Loucy (cell line): Measurements from ENCODE around the gene SLC39A5.

Experiments used
- H2AFZ ChIP-seq: fragments of 200-600 bp; sonication (generic); 2 replicates; pipeline ENCODE4 v1.6.0; 2016; ENCODE audit warnings: antibody characterized with exemption, mild to moderate bottlenecking, low read length, moderate library complexity
- H3F3A ChIP-seq: fragments of 200-600 bp; 2 replicates; pipeline ENCODE4 v1.6.0; 2016; ENCODE audit warnings: antibody characterized with exemption, low read depth, mild to moderate bottlenecking
- H3K27me3 ChIP-seq: fragments of 200-600 bp; sonication (generic); 2 replicates; pipeline ENCODE4 v1.6.1; 2014; ENCODE audit warnings: low read length, mild to moderate bottlenecking; ENCODE audit not compliant: insufficient read depth, poor library complexity, severe bottlenecking
- H3K36me3 ChIP-seq: fragments of 200-600 bp; sonication (generic); 2 replicates; pipeline ENCODE4 v1.6.1; 2016; ENCODE audit warnings: low read length; ENCODE audit not compliant: insufficient read depth
- H3K4me1 ChIP-seq: fragments of 200-600 bp; sonication (generic); 2 replicates; pipeline ENCODE4 v1.5.1; 2014; ENCODE audit warnings: low read length, mild to moderate bottlenecking; ENCODE audit not compliant: insufficient read depth, poor library complexity, severe bottlenecking
- H3K4me2 ChIP-seq: fragments of 200-600 bp; sonication (generic); 2 replicates; pipeline ENCODE4 v1.6.0; 2014; ENCODE audit warnings: antibody characterized with exemption, low read length, low read depth, mild to moderate bottlenecking; ENCODE audit not compliant: poor library complexity, severe bottlenecking
- H3K4me3 ChIP-seq: fragments of 200-600 bp; sonication (generic); 2 replicates; pipeline ENCODE4 v1.5.1; 2014; ENCODE audit warnings: low read length, mild to moderate bottlenecking, mixed read lengths; ENCODE audit not compliant: poor library complexity, severe bottlenecking
- H3K79me2 ChIP-seq: fragments of 200-600 bp; sonication (generic); 2 replicates; pipeline ENCODE4 v1.6.1; 2014; ENCODE audit warnings: low read length; ENCODE audit not compliant: insufficient read depth
- H3K9ac ChIP-seq: fragments of 200-600 bp; sonication (generic); 2 replicates; pipeline ENCODE4 v1.6.0; 2014; ENCODE audit warnings: mild to moderate bottlenecking, low read depth, low read length, moderate library complexity; ENCODE audit not compliant: poor library complexity, severe bottlenecking
- H3K9me2 ChIP-seq: fragments of 200-600 bp; sonication (generic); replicated peaks from 2 replicates; pipeline ENCODE4 v1.6.1; 2016; ENCODE audit warnings: low read depth, low read length, mixed read lengths
- H3K9me3 ChIP-seq: fragments of 200-600 bp; sonication (generic); 2 replicates; pipeline ENCODE4 v1.6.1; 2014; ENCODE audit warnings: mild to moderate bottlenecking, antibody characterized with exemption, low read length, low read depth; ENCODE audit not compliant: insufficient read depth
- H4K20me1 ChIP-seq: fragments of 200-600 bp; sonication (generic); 2 replicates; pipeline ENCODE4 v1.6.0; 2014; ENCODE audit warnings: antibody characterized with exemption, low read length, mild to moderate bottlenecking; ENCODE audit not compliant: insufficient read depth, poor library complexity, severe bottlenecking
- CTCF ChIP-seq: fragments of 200-600 bp; sonication (generic); conservative IDR thresholded peaks from 2 replicates; pipeline ENCODE4 v1.5.1; 2014; ENCODE audit warnings: mild to moderate bottlenecking, antibody characterized with exemption, low read length
- EZH2phosphoT487 ChIP-seq: fragments of 200-600 bp; IDR thresholded peaks from 2 replicates; pipeline ENCODE4 v1.6.1; 2018; ENCODE audit warnings: antibody characterized with exemption, mild to moderate bottlenecking, moderate library complexity, borderline replicate concordance

SLC39A5 gene

DNA sequence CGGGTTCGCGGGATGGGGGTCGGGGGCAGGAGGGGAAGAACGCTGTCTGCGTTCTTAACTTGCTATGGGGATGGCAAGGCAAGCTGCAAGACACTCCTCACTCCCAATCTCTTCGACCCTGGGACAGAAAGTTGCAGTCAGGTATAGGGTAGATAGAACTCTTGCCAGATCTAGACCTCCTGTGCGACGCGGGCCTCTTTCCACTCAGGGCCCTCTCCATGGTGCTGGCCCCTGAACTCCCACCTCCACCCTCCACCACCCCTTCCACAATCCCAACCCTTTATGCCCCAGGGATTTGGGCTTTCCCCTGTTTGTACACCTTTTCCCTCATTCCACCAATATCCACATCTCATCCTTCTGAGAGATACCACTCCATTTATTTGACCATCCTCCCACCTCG lies 4.9 kb upstream of the SLC39A5 start:
- H3K9me3 ChIP-seq: no peaks in the 10 kb centered on the region
- TF ChIP-seq EZH2phosphoT487 (no peak), CTCF (no peak)
- no peaks in the 10 kb centered on the region for H3K36me3 ChIP-seq
- peaks cover 6% of the 10 kb centered on the region for H4K20me1 ChIP-seq
- peak overlapping the region; percentile 85 for H3K9ac ChIP-seq
- H3K4me1 ChIP-seq: peaks cover 30% of the 10 kb centered on the region
- H3F3A ChIP-seq: no peaks in the 10 kb centered on the region
- peak overlapping the region; percentile 90 for H3K4me3 ChIP-seq
- H2AFZ ChIP-seq: no peak overlapping the region
- peak overlapping the region; percentile 92 for H3K4me2 ChIP-seq
- no peaks in the 10 kb centered on the region for H3K9me2 ChIP-seq
- H3K79me2 ChIP-seq: peaks cover 20% of the 10 kb centered on the region
- H3K27me3 ChIP-seq: no peaks in the 10 kb centered on the region

- no peaks in the 10 kb centered on the region for H3F3A ChIP-seq
- peaks cover 13% of the 10 kb centered on the region for H3K4me1 ChIP-seq
- H4K20me1 ChIP-seq: no peaks in the 10 kb centered on the region
- no peaks in the 10 kb centered on the region for H3K9me2 ChIP-seq
- TF ChIP-seq CTCF: no peak
- no peak for TF ChIP-seq EZH2phosphoT487
- peaks cover 5% of the 10 kb centered on the region; the same call in 1 of the 2 replicates for H3K79me2 ChIP-seq
- no peak overlapping the region for H2AFZ ChIP-seq
- H3K4me3 ChIP-seq: no peak overlapping the region
- H3K9ac ChIP-seq: no peak overlapping the region
- H3K27me3 ChIP-seq: no peaks in the 10 kb centered on the region
- H3K36me3 ChIP-seq: no peaks in the 10 kb centered on the region
- no peaks in the 10 kb centered on the region for H3K9me3 ChIP-seq
- no peak overlapping the region for H3K4me2 ChIP-seq
Observed at GRCh38 chr12:56229082-56229481, 769 bp upstream of the SLC39A5 start.

- TF ChIP-seq EZH2phosphoT487 (no peak), CTCF (no peak)
- no peaks in the 10 kb centered on the region for H3K27me3 ChIP-seq
- no peaks in the 10 kb centered on the region for H3K36me3 ChIP-seq
- no peak overlapping the region for H2AFZ ChIP-seq
- no peaks in the 10 kb centered on the region for H3K79me2 ChIP-seq
- H3K4me1 ChIP-seq: peaks cover 3% of the 10 kb centered on the region
- no peak overlapping the region for H3K4me2 ChIP-seq
- H3K9me3 ChIP-seq: no peaks in the 10 kb centered on the region
- no peak overlapping the region for H3K4me3 ChIP-seq
- no peaks in the 10 kb centered on the region for H3F3A ChIP-seq
- no peaks in the 10 kb centered on the region for H4K20me1 ChIP-seq
- no peak overlapping the region for H3K9ac ChIP-seq
- H3K9me2 ChIP-seq: no peaks in the 10 kb centered on the region
Observed at GRCh38 chr12:56230432-56231183, 757 bp downstream of the SLC39A5 start.
